HG02798 (cell line): ENCODE measurements around the gene NEIL3.

ENCODE experiments used
- ATAC-seq: cut with Tn5 transposase; IDR thresholded peaks from one replicate; pipeline ENCODE4 v1.9.1; 2021; ENCODE audit warnings: mild to moderate bottlenecking; ENCODE audit not compliant: unreplicated experiment, poor library complexity

Gene NEIL3

GRCh38 chr4:177351622-177352244, 42.1 kb downstream of the NEIL3 start:
- no peak for ATAC-seq

- ATAC-seq = no peak
Measured at GRCh38 chr4:177356206-177356605, 46.5 kb downstream of the NEIL3 start.

DNA sequence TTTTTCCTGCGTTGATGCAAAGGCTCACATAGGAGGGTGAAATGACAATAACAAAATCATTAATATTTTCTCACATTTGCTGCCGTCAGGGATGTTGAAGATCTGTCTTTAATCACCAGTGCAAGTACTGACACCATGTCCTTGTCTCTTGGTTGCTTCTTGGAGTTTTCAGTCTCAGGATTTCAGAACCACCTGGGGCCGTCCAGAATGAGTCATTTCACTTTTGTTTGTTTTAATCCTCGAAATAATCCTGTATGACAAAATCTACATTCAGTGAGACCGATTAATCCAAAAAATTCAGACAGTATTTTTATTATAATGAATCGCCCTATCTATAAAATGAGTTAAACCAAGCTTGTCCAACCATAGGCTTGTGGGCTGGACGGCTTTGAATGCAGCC, 47.2 kb downstream of the NEIL3 start:
- no peak for ATAC-seq

- ATAC-seq = peak; percentile 43
Measured at GRCh38 chr4:177367336-177367735, 57.7 kb downstream of the NEIL3 start.

- no peak for ATAC-seq
Measured at GRCh38 chr4:177369372-177369771, 59.7 kb downstream of the NEIL3 start.

DNA sequence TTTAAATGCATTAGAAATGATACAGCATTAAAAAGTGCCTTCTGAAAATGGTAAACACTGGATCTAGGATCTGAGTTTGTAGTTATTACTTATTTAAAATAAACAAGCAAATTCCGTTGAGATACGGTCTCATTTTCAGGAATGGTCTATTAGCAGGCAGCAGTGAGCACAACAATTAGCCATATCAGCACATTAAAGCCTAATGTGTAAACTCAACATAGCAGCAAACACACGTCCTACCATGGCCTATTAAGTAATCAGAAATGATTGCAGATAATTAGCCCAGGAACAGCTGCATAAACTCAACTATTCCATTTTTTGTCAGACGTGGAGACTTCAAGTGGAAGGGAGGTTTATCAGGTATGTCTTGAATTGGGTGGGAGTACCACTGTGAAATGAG, 61.8 kb downstream of the NEIL3 start:
- ATAC-seq = no peak

DNA sequence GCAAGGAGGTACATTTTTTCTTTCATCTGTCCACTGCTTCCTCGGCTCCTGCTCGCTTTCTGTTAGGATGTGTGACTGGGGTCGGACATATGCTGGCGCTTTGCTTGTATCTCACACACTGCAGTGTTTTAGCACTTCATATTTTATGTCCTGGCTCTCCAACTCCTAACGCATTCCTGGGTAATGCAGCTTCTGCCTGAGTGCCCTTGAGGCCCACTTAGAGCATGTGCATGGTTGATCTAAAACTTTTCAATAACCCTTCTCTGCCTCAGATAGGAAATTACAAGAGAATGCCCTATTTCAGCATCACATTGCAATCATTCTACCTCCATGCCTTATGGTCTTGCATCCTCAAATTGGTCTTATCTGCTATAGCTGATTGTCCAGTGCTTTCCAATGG, 65.3 kb downstream of the NEIL3 start:
- no peak for ATAC-seq

GRCh38 chr4:177375372-177375771, 65.7 kb downstream of the NEIL3 start:
- ATAC-seq = no peak

DNA sequence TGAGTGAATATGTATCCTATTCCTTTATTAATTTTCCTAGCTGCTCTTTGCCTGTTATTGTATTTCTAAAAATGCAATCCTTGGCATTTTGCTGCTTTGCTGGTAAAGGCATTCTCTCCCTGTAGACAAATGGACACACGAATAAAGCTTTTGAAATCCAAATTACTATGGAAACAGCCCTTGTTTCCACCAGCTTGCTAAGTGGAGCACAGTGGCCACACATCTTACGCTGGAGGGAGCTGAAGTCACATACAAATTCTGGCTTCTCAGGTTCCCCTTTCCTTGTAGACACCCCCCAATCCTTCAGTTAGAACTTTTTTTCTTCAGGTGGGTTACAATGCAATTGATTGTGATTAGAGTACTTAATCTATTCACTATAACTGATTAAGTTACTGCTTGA, 66.3 kb downstream of the NEIL3 start:
- no peak for ATAC-seq

- ATAC-seq = no peak
Measured at GRCh38 chr4:177380730-177381287, 71.1 kb downstream of the NEIL3 start.

- ATAC-seq = no peak
Measured at GRCh38 chr4:177381762-177382310, 72.2 kb downstream of the NEIL3 start.

DNA sequence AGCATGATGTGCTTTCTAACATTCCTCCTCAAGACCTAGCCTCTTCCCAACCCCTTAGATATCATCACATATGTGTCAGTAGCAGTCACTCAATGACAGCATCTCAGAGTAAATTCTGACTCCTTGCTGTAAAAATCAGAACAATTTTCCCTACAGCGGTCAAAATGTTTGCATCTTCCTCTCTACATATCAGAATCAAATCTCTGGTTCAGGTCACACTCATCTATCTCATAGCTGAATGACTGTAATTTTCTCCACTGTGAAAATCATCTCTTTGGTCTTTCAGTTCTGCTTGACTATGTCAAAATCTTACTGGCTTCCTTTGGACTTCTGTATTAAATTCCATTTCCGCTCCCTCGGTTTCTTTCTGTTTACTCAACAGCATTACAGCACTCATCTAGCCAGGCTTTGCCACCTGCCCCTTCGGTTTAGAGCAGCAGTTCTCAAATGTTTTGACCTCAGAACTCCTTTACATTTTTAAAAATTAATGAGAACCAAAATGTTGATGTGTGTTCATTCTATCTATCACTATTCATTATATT, 75.3 kb downstream of the NEIL3 start:
- no peak for ATAC-seq

DNA sequence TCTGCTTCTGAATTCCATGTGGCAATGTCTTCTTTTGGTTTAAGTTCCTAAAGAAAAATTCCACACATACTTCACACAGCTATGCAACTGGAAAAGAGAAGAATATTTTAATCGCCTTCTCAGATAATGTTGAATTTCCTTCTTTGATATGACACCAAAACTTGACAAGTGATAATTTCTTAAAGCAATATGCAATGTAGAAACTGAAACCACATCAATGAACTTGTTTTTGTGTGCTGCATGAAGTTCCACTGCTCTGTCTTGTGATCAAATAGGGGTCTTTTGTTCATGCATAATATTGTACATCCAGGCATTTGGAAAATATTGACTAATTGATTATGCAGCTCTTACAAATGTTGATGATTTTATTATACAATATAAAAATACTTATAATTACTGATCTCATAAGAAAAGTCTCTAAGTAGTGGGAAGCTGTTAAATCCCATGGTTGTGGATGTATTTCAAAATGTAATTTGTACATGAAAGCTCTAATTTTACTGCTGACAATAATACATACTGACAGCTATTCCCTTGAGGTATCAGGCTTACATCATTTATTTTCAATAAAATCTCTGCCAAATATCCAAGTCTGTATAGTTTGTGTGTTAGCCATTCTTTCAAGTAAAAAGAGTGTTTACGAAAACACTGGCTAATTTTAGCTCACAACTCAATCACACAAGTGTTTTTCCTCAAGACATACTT, 76.1 kb downstream of the NEIL3 start:
- ATAC-seq = no peak

- no peak for ATAC-seq
Measured at GRCh38 chr4:177386278-177386815, 76.7 kb downstream of the NEIL3 start.

GRCh38 chr4:177391287-177391686, 81.6 kb downstream of the NEIL3 start:
- ATAC-seq = no peak

GRCh38 chr4:177391953-177392352, 82.3 kb downstream of the NEIL3 start:
- no peak for ATAC-seq

GRCh38 chr4:177393236-177393635, 83.6 kb downstream of the NEIL3 start:
- peak; percentile 65 for ATAC-seq

GRCh38 chr4:177396352-177396751, 86.7 kb downstream of the NEIL3 start:
- no peak for ATAC-seq

GRCh38 chr4:177400030-177400429, 90.4 kb downstream of the NEIL3 start:
- no peak for ATAC-seq

DNA sequence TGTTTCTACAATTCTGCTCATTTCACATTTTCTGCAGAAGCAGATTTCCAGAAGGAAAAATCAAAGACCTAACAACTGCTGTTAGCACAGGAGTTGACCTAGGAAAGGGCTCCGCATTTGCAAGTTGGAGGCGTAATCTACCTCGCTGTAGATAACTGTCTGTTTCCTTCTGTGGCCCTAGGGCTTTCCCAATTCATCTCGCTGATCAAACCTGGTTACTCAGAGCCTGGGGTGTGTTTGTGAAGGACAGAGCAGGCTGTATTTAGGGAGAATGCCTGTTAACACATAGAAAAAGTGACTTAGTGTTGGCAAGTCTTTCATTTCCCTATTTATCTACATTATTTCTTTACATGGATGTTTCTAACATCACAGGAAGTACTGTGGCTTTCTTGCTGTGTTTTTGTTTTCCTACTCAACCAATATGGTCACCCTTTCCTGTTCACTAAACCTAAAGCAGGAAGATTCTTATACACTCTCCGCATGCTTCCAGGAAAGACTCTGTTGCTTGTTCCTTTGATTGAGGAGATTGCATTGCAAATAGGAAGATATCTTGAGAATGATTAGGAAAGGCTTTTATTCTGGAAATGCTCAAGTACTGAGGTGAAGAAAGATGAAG, 92.1 kb downstream of the NEIL3 start:
- no peak for ATAC-seq

GRCh38 chr4:177403746-177404145, 94.1 kb downstream of the NEIL3 start:
- ATAC-seq = no peak
